Ovary (tissue), 3 donors: ENCODE results near the gene TXNRD2.

Experiments used
- EP300 ChIP-seq: sonication (generic); formaldehyde crosslinking; IDR thresholded peaks from one replicate; pipeline ENCODE4 v1.6.1; 2017; ENCODE audit warnings: antibody characterized with exemption
- POLR2A ChIP-seq: fragments of 450-650 bp; IDR thresholded peaks from one replicate; pipeline ENCODE4 v1.6.1; 2017; ENCODE audit warnings: antibody characterized with exemption, mild to moderate bottlenecking, moderate library complexity
- TF ChIP-seq, protein P1 (sequence below), 3 donors: fragments of 450-650 bp in 2 of 3; fragments of 200-600 bp in 1 of 3; IDR thresholded peaks; one replicate each; pipeline versions ENCODE4 v1.5.1 to v1.8.0; 2016 to 2022; ENCODE audit warnings: antibody characterized with exemption in 3 of 3, mild to moderate bottlenecking in 1 of 3
- donor health status: DM: no; HTN: no; CAD: no.

GRCh38 chr22:19868333-19868732 is 73.3 kb downstream of the TXNRD2 start:
- TF ChIP-seq, protein P1, sequence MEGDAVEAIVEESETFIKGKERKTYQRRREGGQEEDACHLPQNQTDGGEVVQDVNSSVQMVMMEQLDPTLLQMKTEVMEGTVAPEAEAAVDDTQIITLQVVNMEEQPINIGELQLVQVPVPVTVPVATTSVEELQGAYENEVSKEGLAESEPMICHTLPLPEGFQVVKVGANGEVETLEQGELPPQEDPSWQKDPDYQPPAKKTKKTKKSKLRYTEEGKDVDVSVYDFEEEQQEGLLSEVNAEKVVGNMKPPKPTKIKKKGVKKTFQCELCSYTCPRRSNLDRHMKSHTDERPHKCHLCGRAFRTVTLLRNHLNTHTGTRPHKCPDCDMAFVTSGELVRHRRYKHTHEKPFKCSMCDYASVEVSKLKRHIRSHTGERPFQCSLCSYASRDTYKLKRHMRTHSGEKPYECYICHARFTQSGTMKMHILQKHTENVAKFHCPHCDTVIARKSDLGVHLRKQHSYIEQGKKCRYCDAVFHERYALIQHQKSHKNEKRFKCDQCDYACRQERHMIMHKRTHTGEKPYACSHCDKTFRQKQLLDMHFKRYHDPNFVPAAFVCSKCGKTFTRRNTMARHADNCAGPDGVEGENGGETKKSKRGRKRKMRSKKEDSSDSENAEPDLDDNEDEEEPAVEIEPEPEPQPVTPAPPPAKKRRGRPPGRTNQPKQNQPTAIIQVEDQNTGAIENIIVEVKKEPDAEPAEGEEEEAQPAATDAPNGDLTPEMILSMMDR (IDR thresholded peaks at IDR 0.05): no peak
- TF ChIP-seq EP300 (no peak), POLR2A (no peak)
